NCI-H2081 (cell line): Measurements from ENCODE around the gene NAPB.

Source experiments
- DNase-seq, 2 experiments: peaks; one replicate each; lab custom pipeline; 2025; lab: John Stamatoyannopoulos, UW

The NAPB gene

GRCh38 chr20:23437126-23437899 is 16.0 kb upstream of the NAPB start:
- no peak for DNase-seq

- DNase-seq: peak in 1 of 2 experiments; percentile 1
Measured at GRCh38 chr20:23436681-23437080, 15.4 kb upstream of the NAPB start.

GRCh38 chr20:23435626-23436539 is 14.6 kb upstream of the NAPB start:
- DNase-seq: peak; percentile 47 to 82

- no peak for DNase-seq
Measured at GRCh38 chr20:23434521-23435313, 13.4 kb upstream of the NAPB start.

- DNase-seq: no peak
Measured at GRCh38 chr20:23433628-23434027, 12.3 kb upstream of the NAPB start.

GRCh38 chr20:23425129-23425528 is 3.8 kb upstream of the NAPB start:
- DNase-seq: no peak

- peak; percentile 25 to 70 for DNase-seq
Measured at GRCh38 chr20:23419995-23420901, 1.0 kb downstream of the NAPB start.

GRCh38 chr20:23419657-23419994 is 1.7 kb downstream of the NAPB start:
- no peak for DNase-seq

- DNase-seq: no peak
Measured at GRCh38 chr20:23417861-23418260, 3.4 kb downstream of the NAPB start.

- no peak for DNase-seq
Measured at GRCh38 chr20:23415959-23416583, 5.2 kb downstream of the NAPB start.

GRCh38 chr20:23415555-23415954 is 5.7 kb downstream of the NAPB start:
- DNase-seq: no peak

GRCh38 chr20:23414526-23415188 is 6.6 kb downstream of the NAPB start:
- DNase-seq: no peak

GRCh38 chr20:23413862-23414422 is 7.3 kb downstream of the NAPB start:
- no peak for DNase-seq

GRCh38 chr20:23412026-23412425 is 9.3 kb downstream of the NAPB start:
- no peak for DNase-seq

GRCh38 chr20:23410916-23411695 is 10.2 kb downstream of the NAPB start:
- no peak for DNase-seq

- DNase-seq: no peak
Measured at GRCh38 chr20:23409800-23410199, 11.5 kb downstream of the NAPB start.

- no peak for DNase-seq
Measured at GRCh38 chr20:23408957-23409356, 12.3 kb downstream of the NAPB start.

- no peak for DNase-seq
Measured at GRCh38 chr20:23407781-23408464, 13.4 kb downstream of the NAPB start.

GRCh38 chr20:23406880-23407279 is 14.4 kb downstream of the NAPB start:
- DNase-seq: no peak
